Nephron progenitor cell (in vitro differentiated cells): ENCODE measurements around the gene EPHA10.

Experiments used
- DNase-seq: peaks from one replicate; pipeline ENCODE4 v3.0.0; 2021
- H3K27ac Mint-ChIP-seq: 2 replicates; pipeline ENCODE4 v1.8.0; 2021; ENCODE audit warnings: mild to moderate bottlenecking, moderate library complexity, mixed read lengths
- H3K27me3 Mint-ChIP-seq: 2 replicates; pipeline ENCODE4 v1.8.0; 2021; ENCODE audit warnings: mild to moderate bottlenecking, low read depth, mixed read lengths; ENCODE audit not compliant: poor library complexity
- H3K36me3 Mint-ChIP-seq: 2 replicates; pipeline ENCODE4 v1.8.0; 2021; ENCODE audit warnings: low read depth, mixed read lengths
- H3K4me1 Mint-ChIP-seq: 2 replicates; pipeline ENCODE4 v1.8.0; 2021; ENCODE audit warnings: mixed read lengths
- H3K4me3 Mint-ChIP-seq: 2 replicates; pipeline ENCODE4 v1.8.0; 2021; ENCODE audit warnings: mild to moderate bottlenecking, moderate library complexity, mixed read lengths
- H3K9me3 Mint-ChIP-seq: 2 replicates; pipeline ENCODE4 v1.8.0; 2021; ENCODE audit warnings: mild to moderate bottlenecking, moderate library complexity, mixed read lengths
- TF ChIP-seq, protein P1 (sequence below): fragments of 200-600 bp; sonication (generic); IDR thresholded peaks from 2 replicates; pipeline ENCODE4 v1.5.0; 2021; ENCODE audit warnings: antibody characterized with exemption

EPHA10 gene

GRCh38 chr1:37721565-37721964 lies 43.4 kb downstream of the EPHA10 start:
- no peak for DNase-seq
- TF ChIP-seq, protein P1, sequence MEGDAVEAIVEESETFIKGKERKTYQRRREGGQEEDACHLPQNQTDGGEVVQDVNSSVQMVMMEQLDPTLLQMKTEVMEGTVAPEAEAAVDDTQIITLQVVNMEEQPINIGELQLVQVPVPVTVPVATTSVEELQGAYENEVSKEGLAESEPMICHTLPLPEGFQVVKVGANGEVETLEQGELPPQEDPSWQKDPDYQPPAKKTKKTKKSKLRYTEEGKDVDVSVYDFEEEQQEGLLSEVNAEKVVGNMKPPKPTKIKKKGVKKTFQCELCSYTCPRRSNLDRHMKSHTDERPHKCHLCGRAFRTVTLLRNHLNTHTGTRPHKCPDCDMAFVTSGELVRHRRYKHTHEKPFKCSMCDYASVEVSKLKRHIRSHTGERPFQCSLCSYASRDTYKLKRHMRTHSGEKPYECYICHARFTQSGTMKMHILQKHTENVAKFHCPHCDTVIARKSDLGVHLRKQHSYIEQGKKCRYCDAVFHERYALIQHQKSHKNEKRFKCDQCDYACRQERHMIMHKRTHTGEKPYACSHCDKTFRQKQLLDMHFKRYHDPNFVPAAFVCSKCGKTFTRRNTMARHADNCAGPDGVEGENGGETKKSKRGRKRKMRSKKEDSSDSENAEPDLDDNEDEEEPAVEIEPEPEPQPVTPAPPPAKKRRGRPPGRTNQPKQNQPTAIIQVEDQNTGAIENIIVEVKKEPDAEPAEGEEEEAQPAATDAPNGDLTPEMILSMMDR, result no peak
- Mint-ChIP-seq H3K36me3 (no peaks in the 10 kb centered on the region), H3K9me3 (no peaks in the 10 kb centered on the region), H3K4me3 (no peak overlapping the region), H3K27me3 (peaks cover 31% of the 10 kb centered on the region), H3K4me1 (no peaks in the 10 kb centered on the region), H3K27ac (no peak overlapping the region)

DNA sequence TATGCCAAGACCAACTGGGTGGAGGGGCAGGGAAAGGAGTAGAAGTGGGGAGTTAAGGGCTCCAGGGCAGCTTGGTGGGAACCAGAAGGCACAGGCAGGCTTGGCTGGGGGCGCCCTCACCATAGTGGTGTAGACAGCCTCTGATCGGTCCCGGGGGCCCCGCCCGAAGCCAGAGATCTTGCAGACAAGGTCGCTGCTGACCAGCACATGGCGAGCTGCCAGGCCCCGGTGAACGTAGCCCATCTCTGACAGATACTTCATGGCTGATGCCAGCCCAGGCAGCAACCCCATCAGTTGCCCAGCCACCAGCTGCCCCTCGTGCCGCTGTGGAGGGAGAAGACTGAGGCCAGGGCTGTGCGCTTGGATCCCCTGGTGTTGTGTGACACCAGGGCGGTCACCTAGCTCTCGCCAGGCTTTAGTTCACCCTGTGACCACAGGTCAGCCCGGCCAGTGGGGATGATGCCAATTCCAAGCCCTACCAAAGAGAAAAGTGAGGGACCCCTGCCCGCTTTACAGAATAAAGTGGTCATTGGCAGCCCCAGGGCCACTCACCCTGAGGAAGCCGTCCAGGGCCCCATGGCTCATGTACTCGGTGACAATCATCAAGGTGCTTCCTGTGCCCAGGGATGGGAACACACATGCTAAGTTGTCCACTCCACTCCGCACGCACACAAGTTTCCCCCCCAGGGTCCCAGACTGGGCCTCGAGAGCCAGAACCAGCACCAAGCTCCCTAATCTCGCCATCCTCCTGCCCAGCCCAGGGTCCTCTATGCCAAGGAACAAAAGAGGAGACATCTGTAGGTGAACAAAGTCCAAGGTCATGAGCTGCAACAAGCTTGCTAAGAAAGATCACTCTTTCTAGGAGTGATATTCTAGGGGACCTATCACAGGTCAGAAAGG lies 44.4 kb downstream of the EPHA10 start:
- Mint-ChIP-seq H3K36me3 (no peaks in the 10 kb centered on the region), H3K9me3 (no peaks in the 10 kb centered on the region), H3K4me1 (no peaks in the 10 kb centered on the region), H3K27ac (no peak overlapping the region), H3K4me3 (no peak overlapping the region), H3K27me3 (peaks cover 23% of the 10 kb centered on the region)
- TF ChIP-seq, protein P1, result no peak
- no peak for DNase-seq

- no peaks in the 10 kb centered on the region for H3K4me1 Mint-ChIP-seq
- DNase-seq, result no peak
- peak overlapping the region; percentile 16 for H3K4me3 Mint-ChIP-seq
- TF ChIP-seq, protein P1, result no peak
- no peaks in the 10 kb centered on the region for H3K36me3 Mint-ChIP-seq
- H3K27me3 Mint-ChIP-seq, result peaks cover 22% of the 10 kb centered on the region
- H3K9me3 Mint-ChIP-seq, result no peaks in the 10 kb centered on the region
- no peak overlapping the region for H3K27ac Mint-ChIP-seq
Observed at GRCh38 chr1:37719572-37720195, 45.2 kb downstream of the EPHA10 start.

GRCh38 chr1:37718901-37719571 lies 45.9 kb downstream of the EPHA10 start:
- no peak for DNase-seq
- Mint-ChIP-seq H3K9me3 (no peaks in the 10 kb centered on the region), H3K27me3 (peaks cover 22% of the 10 kb centered on the region), H3K4me1 (no peaks in the 10 kb centered on the region), H3K4me3 (no peak overlapping the region), H3K36me3 (no peaks in the 10 kb centered on the region), H3K27ac (no peak overlapping the region)
- TF ChIP-seq, protein P1, result no peak

DNA sequence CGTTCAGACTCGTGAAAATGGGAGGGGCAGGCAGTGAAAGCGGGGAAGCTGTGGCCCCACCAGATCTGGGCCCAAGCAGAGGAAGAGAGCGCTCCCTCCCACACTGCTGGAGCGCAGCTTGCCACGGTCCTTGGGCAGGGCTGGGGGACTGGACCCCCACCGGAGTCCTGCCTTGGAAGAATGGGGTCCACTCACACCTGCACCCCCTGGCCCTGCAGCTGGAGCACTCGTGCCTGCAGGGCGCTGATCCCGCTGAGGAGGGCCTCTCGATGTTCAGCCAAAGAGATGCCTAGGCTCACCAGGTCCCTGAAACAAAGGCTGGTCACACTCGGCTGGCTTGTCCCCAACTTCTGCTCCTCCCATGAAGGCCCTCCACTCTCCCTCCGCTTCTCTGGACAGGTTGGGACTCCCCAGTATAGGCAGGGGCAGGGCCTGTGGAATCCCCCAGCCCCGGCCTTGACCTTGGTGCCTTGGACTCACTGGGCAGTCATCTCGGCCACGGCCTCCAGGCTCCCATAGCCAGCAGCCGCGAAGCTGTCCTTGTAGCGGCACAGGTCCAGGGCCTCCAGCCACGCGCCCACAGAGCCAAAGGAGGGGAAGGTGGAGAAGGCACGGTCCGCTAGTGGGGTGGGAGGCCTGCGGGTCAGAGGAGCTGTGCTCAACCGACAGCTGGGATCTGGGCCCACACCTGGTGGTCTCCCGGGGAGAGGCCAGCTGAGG lies 46.6 kb downstream of the EPHA10 start:
- DNase-seq, result no peak
- TF ChIP-seq, protein P1, result no peak
- Mint-ChIP-seq H3K4me1 (no peaks in the 10 kb centered on the region), H3K27me3 (peaks cover 21% of the 10 kb centered on the region), H3K36me3 (no peaks in the 10 kb centered on the region), H3K4me3 (no peak overlapping the region), H3K9me3 (no peaks in the 10 kb centered on the region), H3K27ac (no peak overlapping the region)
